HG03432 (cell line): ENCODE measurements around the gene IL22.

ENCODE experiments used
- ATAC-seq: cut with Tn5 transposase; IDR thresholded peaks from one replicate; pipeline ENCODE4 v1.9.1; 2021; ENCODE audit warnings: mild to moderate bottlenecking, moderate library complexity; ENCODE audit not compliant: unreplicated experiment

IL22 gene

GRCh38 chr12:68253504-68253903 lies at the start of gene IL22:
TSS of gene IL22 (minus strand) at chr12:68253604. CDS start at chr12:68253448, 156 bp downstream.
- ATAC-seq = no peak

- ATAC-seq = no peak
Observed at GRCh38 chr12:68297929-68298328, 44.5 kb upstream of the IL22 start.

- ATAC-seq = no peak
Observed at GRCh38 chr12:68294251-68294650, 40.8 kb upstream of the IL22 start.

GRCh38 chr12:68293347-68293746 lies 39.9 kb upstream of the IL22 start:
- ATAC-seq = no peak

GRCh38 chr12:68292151-68292943 lies 38.9 kb upstream of the IL22 start:
- no peak for ATAC-seq

GRCh38 chr12:68291396-68292036 lies 38.1 kb upstream of the IL22 start:
- ATAC-seq = no peak

GRCh38 chr12:68290126-68290525 lies 36.7 kb upstream of the IL22 start:
- ATAC-seq = peak; percentile 98

- ATAC-seq = no peak
Observed at GRCh38 chr12:68287106-68287505, 33.7 kb upstream of the IL22 start.

- ATAC-seq = no peak
Observed at GRCh38 chr12:68286396-68286795, 33.0 kb upstream of the IL22 start.

GRCh38 chr12:68285541-68285940 lies 32.1 kb upstream of the IL22 start:
- no peak for ATAC-seq

- ATAC-seq = no peak
Observed at GRCh38 chr12:68281322-68282077, 28.1 kb upstream of the IL22 start.

- ATAC-seq = no peak
Observed at GRCh38 chr12:68280240-68280639, 26.8 kb upstream of the IL22 start.

- no peak for ATAC-seq
Observed at GRCh38 chr12:68279227-68280054, 26.0 kb upstream of the IL22 start.

- no peak for ATAC-seq
Observed at GRCh38 chr12:68276402-68276930, 23.1 kb upstream of the IL22 start.

GRCh38 chr12:68272732-68273131 lies 19.3 kb upstream of the IL22 start:
- ATAC-seq = no peak

GRCh38 chr12:68271346-68271745 lies 17.9 kb upstream of the IL22 start:
- no peak for ATAC-seq

GRCh38 chr12:68270358-68270757 lies 17.0 kb upstream of the IL22 start:
- no peak for ATAC-seq

GRCh38 chr12:68269779-68270178 lies 16.4 kb upstream of the IL22 start:
- no peak for ATAC-seq

GRCh38 chr12:68268967-68269366 lies 15.6 kb upstream of the IL22 start:
- no peak for ATAC-seq

GRCh38 chr12:68267892-68268396 lies 14.5 kb upstream of the IL22 start:
- no peak for ATAC-seq
